LNCaP clone FGC (cell line): Measurements from ENCODE around the gene XRCC1.
"Not testable (repeated sequence)": the region's sequence is repeated elsewhere in the genome, so short reads cannot be mapped to it uniquely, and the experiment has no call there.

Source experiments
- DNase-seq: peaks from one replicate; pipeline ENCODE4 v3.0.0-alpha.2; 2011; ENCODE audit warnings: low read depth
- H3K4me3 ChIP-seq: 2 replicates; pipeline ENCODE4 v1.5.1; 2011; ENCODE audit warnings: mild to moderate bottlenecking, low read depth, low read length, control low read depth
- TF ChIP-seq, protein P1 (sequence below): IDR thresholded peaks from 2 replicates; pipeline ENCODE4 v1.5.1; 2012; ENCODE audit warnings: mild to moderate bottlenecking; ENCODE audit not compliant: control insufficient read depth, insufficient read depth; ENCODE audit errors: extremely low read depth

XRCC1 gene

DNA sequence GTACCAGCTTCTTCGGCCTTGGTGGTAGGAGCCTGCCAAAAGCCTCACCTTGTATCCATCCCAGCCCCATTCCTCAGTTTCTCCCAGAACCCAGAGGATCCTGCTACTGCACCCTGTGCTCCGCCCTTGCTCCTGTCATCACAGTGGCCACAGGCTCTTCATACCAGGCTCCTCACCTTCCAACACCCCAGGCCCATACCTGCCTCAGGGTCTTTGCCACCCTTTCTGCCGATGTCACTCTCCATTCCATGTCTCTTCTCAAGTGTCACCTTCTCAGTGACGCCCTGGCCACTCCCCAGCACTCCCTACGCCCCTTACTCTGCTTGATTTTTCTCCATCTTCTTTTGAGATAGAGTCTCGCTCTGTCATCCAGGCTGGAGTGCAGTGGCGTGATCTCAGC, 34.5 kb upstream of the XRCC1 start:
- TF ChIP-seq, protein P1, sequence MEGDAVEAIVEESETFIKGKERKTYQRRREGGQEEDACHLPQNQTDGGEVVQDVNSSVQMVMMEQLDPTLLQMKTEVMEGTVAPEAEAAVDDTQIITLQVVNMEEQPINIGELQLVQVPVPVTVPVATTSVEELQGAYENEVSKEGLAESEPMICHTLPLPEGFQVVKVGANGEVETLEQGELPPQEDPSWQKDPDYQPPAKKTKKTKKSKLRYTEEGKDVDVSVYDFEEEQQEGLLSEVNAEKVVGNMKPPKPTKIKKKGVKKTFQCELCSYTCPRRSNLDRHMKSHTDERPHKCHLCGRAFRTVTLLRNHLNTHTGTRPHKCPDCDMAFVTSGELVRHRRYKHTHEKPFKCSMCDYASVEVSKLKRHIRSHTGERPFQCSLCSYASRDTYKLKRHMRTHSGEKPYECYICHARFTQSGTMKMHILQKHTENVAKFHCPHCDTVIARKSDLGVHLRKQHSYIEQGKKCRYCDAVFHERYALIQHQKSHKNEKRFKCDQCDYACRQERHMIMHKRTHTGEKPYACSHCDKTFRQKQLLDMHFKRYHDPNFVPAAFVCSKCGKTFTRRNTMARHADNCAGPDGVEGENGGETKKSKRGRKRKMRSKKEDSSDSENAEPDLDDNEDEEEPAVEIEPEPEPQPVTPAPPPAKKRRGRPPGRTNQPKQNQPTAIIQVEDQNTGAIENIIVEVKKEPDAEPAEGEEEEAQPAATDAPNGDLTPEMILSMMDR: no peak
- DNase-seq: no peak
- H3K4me3 ChIP-seq: no peak overlapping the region

DNA sequence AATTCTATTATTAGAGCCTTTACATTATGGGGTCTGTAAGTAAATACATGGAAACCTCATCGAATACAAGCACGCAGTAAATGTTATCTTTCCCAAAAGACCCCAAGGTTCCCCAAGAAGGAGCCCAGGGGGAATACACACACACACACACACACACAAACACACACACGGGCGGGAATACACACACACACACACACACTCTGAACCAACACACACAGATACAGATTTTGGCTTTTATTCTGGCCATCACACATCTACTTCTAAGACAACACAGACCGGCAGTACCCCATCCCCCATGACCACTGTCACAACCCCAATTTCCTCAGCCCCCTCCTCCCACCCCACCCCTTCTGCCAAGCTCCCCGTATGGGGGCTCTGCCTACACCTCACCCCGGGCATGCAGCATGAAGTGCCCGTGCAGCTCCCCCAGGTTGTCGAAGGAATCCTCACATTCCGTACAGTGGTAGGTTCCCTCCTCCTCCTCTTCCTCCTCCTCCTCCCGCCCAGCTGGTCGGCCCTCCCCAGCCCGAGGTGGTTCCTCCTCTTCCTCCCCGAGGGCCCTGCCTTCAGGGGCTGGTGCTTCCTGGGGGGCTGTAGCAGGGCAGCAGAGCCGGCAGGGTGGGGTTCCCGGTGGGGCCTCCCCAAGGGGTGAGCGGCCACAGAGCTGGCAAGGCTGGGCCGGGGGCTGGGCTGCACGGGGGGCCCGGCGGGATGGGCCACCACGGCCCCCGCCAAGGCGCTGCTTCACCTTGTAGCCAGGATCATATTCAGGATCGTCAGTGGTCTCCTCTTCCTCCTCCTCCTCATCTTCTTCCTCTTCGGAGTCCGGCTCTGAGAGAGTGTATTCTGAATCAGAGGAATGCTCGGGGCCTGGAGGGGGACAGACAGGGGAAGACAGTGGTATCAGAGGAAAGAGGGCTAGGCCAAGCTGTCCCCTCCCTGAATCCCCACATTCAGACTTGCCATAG, 32.2 kb upstream of the XRCC1 start:
- no peak for DNase-seq
- H3K4me3 ChIP-seq: no peak overlapping the region
- TF ChIP-seq, protein P1: no peak

DNA sequence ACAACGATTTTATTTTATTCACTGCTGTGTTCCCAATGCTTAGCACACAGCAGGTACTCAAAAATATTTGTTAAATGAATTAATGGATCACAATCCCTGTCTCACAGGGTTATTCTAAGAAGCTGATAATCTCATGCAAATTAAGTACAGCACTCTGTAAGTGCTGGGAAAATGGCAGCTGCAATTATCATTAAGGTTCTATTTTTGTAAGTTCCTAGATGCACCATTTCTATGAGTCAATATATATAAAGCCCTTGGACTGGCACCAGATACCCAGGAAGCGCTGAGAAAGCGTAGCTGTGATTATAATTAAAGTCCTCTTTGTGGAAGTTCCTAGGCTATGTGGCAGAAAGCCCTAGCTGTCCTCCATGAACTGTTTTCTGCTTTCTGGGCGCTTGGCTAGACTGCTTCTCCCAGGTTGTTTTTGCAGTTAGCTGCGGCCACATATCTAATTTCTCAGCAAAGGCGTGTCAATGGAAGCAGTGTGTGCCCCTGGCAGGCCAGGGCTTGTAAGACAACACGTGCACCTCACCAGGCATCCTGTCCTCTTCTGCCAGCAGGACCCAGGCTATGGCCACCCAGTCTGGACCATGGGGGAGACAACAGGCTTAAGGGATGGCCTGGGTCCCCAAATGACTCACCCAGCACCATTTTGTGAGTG, 31.4 kb upstream of the XRCC1 start:
- DNase-seq: no peak
- TF ChIP-seq, protein P1: no peak
- no peak overlapping the region for H3K4me3 ChIP-seq

DNA sequence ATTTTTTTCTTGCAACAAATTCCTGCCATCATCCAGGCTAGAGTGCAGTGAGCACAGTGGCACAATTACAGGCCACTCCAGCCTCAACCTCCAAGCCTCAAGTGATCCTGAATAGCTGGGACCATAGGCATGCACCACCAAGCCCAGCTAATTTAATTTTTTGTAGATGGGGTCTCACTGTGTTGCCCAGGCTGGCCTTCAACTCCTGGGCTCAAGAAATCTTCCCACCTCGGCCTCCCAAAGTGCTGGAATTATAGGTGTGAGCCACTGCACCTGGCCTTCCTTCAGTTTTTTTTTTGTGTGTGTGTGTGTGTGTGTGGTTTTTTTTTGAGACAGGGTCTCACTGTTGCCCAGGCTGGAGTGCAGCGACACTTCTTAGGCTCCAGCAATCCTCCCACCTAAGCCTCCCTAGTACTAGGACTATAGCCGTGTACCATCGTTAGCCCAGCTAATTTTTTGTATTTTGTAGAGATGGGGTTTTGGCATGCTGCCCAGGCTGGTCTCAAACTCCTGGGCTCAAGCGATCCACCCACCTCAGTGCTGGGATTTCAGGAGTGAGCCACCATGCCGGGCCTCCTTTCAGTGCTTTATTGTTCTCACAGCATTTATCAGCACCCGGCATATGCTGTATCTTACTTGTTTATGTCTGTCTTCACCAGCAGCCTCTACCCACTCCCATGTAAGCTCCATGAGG, 30.7 kb upstream of the XRCC1 start:
- no peak for DNase-seq
- no peak overlapping the region for H3K4me3 ChIP-seq
- TF ChIP-seq, protein P1: no peak

DNA sequence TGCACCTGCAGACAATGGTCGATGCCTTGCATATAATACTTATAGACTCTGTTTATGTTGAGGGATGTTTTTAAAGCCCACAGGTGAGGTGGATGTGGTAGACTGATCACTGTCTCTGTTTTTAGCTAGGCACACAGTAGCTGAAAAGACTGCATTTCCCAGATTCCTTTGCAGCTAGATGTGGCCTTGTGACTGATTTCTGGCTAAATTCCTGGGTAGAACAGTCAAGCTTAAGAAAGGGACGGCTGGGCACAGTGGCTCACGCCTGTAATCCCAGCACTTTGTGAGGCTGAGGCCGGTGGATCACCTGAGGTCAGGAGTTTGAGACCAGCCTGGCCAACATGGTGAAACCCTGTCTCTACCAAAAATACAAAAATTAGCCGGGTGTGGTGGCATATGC, 25.0 kb upstream of the XRCC1 start:
- not testable (repeated sequence) for DNase-seq, H3K4me3 ChIP-seq

- TF ChIP-seq, protein P1: no peak
- H3K4me3 ChIP-seq: no peak overlapping the region
- no peak for DNase-seq
These were observed 24.4 kb upstream of the XRCC1 start for GRCh38 chr19:43599635-43600295.
